Stimulated activated CD8-positive, alpha-beta memory T cell treated with anti-CD3 and anti-CD28 coated beads, Interleukin-15, amount 100 ng/mL, for 1 hour (primary cell): ENCODE measurements around the gene IGF1.
"Not testable (repeated sequence)": the region's sequence is repeated elsewhere in the genome, so short reads cannot be mapped to it uniquely, and the experiment has no call there.

Source experiments
- DNase-seq: peaks from one replicate; pipeline ENCODE4 v3.0.0-alpha.2; 2020; ENCODE audit warnings: low read depth

IGF1 gene

GRCh38 chr12:102379346-102380162 lies 100.8 kb downstream of the IGF1 start:
- DNase-seq = no peak

GRCh38 chr12:102376781-102377180 lies 103.6 kb downstream of the IGF1 start:
- no peak for DNase-seq

- DNase-seq = no peak
These were observed 104.1 kb downstream of the IGF1 start for GRCh38 chr12:102376181-102376747.

- DNase-seq = no peak
These were observed 106.2 kb downstream of the IGF1 start for GRCh38 chr12:102374190-102374589.

- DNase-seq = no peak
These were observed 108.3 kb downstream of the IGF1 start for GRCh38 chr12:102372087-102372486.

- no peak for DNase-seq
These were observed 109.2 kb downstream of the IGF1 start for GRCh38 chr12:102371165-102371564.

GRCh38 chr12:102369876-102370275 lies 110.5 kb downstream of the IGF1 start:
- no peak for DNase-seq

GRCh38 chr12:102365365-102365764 lies 115.0 kb downstream of the IGF1 start:
- no peak for DNase-seq

- DNase-seq = no peak
These were observed 115.7 kb downstream of the IGF1 start for GRCh38 chr12:102364709-102365108.

- no peak for DNase-seq
These were observed 123.7 kb downstream of the IGF1 start for GRCh38 chr12:102356690-102357089.

GRCh38 chr12:102354281-102354680 lies 126.1 kb downstream of the IGF1 start:
- DNase-seq = not testable (repeated sequence)

GRCh38 chr12:102351322-102351721 lies 129.0 kb downstream of the IGF1 start:
- no peak for DNase-seq

GRCh38 chr12:102350070-102350469 lies 130.3 kb downstream of the IGF1 start:
- DNase-seq = no peak

GRCh38 chr12:102349079-102349478 lies 131.3 kb downstream of the IGF1 start:
- no peak for DNase-seq

GRCh38 chr12:102347811-102348210 lies 132.6 kb downstream of the IGF1 start:
- DNase-seq = no peak
